ENCODE data around the gene ASAP2. TPM values are rescaled to one million over a fixed set of nuclear protein-coding genes. Genes with fewer than 3 reads are reported as not detected.

Gene ASAP2
- total and polyA plus RNA-seq, 2 donors (not counting 1 experiment from before 2014, with no cell fraction given): 0.04 TPM; not detected in 1

DNA sequence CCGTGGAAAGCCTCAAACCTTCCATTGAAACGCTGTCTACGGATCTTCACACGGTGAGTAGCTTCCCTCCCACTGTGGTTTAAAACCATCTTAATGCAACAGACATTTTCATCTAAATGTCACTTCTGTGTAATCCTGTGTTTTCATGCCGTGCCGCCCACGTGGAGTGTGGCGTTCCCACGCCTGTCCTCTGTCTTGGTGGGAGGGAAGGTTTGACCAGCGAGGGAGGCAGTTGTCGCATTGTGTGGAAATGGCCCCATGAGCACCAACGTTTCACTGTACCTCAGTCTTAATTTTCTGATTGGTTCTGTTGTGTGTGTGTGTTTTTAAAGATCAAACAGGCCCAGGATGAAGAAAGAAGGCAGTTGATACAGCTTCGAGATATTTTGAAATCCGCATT, 128.1 kb downstream of the ASAP2 start:
- Mint-ChIP-seq H3K9me3 (ENCODE audit: insufficient read depth) (no peaks in the 10 kb centered on the region), H3K27ac (no peak overlapping the region), H3K4me1 (peaks cover 16% of the 10 kb centered on the region), H3K4me3 (no peak overlapping the region), H3K27me3 (no peaks in the 10 kb centered on the region)
- no peaks in the 10 kb centered on the region for H3K27me3 ChIP-seq (replicated peaks in 1 of 4; ENCODE audit: control extremely low read depth in 1 of 4, control insufficient read depth in 3 of 4, insufficient read depth in 4 of 4, low read length in 3 of 4)
- TF ChIP-seq, protein P1, sequence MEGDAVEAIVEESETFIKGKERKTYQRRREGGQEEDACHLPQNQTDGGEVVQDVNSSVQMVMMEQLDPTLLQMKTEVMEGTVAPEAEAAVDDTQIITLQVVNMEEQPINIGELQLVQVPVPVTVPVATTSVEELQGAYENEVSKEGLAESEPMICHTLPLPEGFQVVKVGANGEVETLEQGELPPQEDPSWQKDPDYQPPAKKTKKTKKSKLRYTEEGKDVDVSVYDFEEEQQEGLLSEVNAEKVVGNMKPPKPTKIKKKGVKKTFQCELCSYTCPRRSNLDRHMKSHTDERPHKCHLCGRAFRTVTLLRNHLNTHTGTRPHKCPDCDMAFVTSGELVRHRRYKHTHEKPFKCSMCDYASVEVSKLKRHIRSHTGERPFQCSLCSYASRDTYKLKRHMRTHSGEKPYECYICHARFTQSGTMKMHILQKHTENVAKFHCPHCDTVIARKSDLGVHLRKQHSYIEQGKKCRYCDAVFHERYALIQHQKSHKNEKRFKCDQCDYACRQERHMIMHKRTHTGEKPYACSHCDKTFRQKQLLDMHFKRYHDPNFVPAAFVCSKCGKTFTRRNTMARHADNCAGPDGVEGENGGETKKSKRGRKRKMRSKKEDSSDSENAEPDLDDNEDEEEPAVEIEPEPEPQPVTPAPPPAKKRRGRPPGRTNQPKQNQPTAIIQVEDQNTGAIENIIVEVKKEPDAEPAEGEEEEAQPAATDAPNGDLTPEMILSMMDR (IDR thresholded peaks at IDR 0.05): no peak
- TF ChIP-seq EZH2 (IDR thresholded peaks at IDR 0.05; ENCODE audit: borderline replicate concordance, insufficient read depth, low read depth, low read length, poor library complexity, severe bottlenecking): no peak
- no peak overlapping the region for H3K27ac ChIP-seq (ENCODE audit: low read length in 2 of 2)
- no peaks in the 10 kb centered on the region for H3K36me3 ChIP-seq (replicated peaks in 1 of 2; ENCODE audit: control extremely low read depth in 1 of 2, control insufficient read depth in 1 of 2, extremely low read depth in 1 of 2, insufficient read depth in 2 of 2, low read length in 1 of 2)
- H3K4me3 ChIP-seq (ENCODE audit: control extremely low read depth in 1 of 5, extremely low read depth in 1 of 5, insufficient read depth in 1 of 5, low read depth in 2 of 5, low read length in 4 of 5): no peak overlapping the region
- ChIA-PET POLR2A (no interaction called here), CTCF (no interaction called here)
- no peak overlapping the region for H3K9ac ChIP-seq (ENCODE audit: low read length)
- 96% methylated on average over 10 of the region's 14 CpGs for WGBS (ENCODE audit: insufficient coverage)
- peaks cover 0 to 6% (median 0%) of the 10 kb centered on the region in 3 donors for H3K9me3 ChIP-seq (ENCODE audit: control extremely low read depth in 1 of 3, control insufficient read depth in 2 of 3, insufficient read depth in 1 of 3, low read length in 2 of 3)
- H3K79me2 ChIP-seq (ENCODE audit: control insufficient read depth, insufficient read depth, low read length): no peaks in the 10 kb centered on the region
- ATAC-seq (ENCODE audit: low read depth) (no peak), DNase-seq (no peak)
- intact Hi-C loops (cut with micrococcal nuclease): no loop called here
- no peaks in the 10 kb centered on the region for H4K20me1 ChIP-seq (ENCODE audit: control insufficient read depth, insufficient read depth, low read length, poor library complexity, severe bottlenecking)
- H2AFZ ChIP-seq (ENCODE audit: insufficient read depth, low read depth, low read length, poor library complexity, severe bottlenecking): no peak overlapping the region
- peaks cover 20 to 24% of the 10 kb centered on the region in 2 donors for H3K4me1 ChIP-seq (ENCODE audit: control insufficient read depth in 2 of 2, insufficient read depth in 2 of 2, low read length in 2 of 2)
- H3K4me2 ChIP-seq (replicated peaks; ENCODE audit: low read depth, low read length, poor library complexity, severe bottlenecking): no peak overlapping the region

GRCh38 chr2:9335322-9335832, 128.8 kb downstream of the ASAP2 start:
- Histone ChIP-seq H3K9ac (ENCODE audit: low read length) (no peak overlapping the region), H3K4me1 (ENCODE audit: control insufficient read depth in 2 of 2, insufficient read depth in 2 of 2, low read length in 2 of 2) (peaks cover 16 to 18% of the 10 kb centered on the region in 2 donors), H3K9me3 (ENCODE audit: control extremely low read depth in 1 of 3, control insufficient read depth in 2 of 3, insufficient read depth in 1 of 3, low read length in 2 of 3) (peaks cover 0 to 6% (median 0%) of the 10 kb centered on the region in 3 donors), H4K20me1 (ENCODE audit: control insufficient read depth, insufficient read depth, low read length, poor library complexity, severe bottlenecking) (no peaks in the 10 kb centered on the region), H3K4me3 (ENCODE audit: control extremely low read depth in 1 of 5, extremely low read depth in 1 of 5, insufficient read depth in 1 of 5, low read depth in 2 of 5, low read length in 4 of 5) (no peak overlapping the region), H3K4me2 (replicated peaks; ENCODE audit: low read depth, low read length, poor library complexity, severe bottlenecking) (no peak overlapping the region), H3K27ac (ENCODE audit: low read length in 2 of 2) (no peak overlapping the region), H3K79me2 (ENCODE audit: control insufficient read depth, insufficient read depth, low read length) (no peaks in the 10 kb centered on the region), H2AFZ (ENCODE audit: insufficient read depth, low read depth, low read length, poor library complexity, severe bottlenecking) (no peak overlapping the region), H3K27me3 (replicated peaks in 1 of 4; ENCODE audit: control extremely low read depth in 1 of 4, control insufficient read depth in 3 of 4, insufficient read depth in 4 of 4, low read length in 3 of 4) (no peaks in the 10 kb centered on the region), H3K36me3 (replicated peaks in 1 of 2; ENCODE audit: control extremely low read depth in 1 of 2, control insufficient read depth in 1 of 2, extremely low read depth in 1 of 2, insufficient read depth in 2 of 2, low read length in 1 of 2) (no peaks in the 10 kb centered on the region)
- peak; percentile 15 for DNase-seq
- intact Hi-C loops (cut with micrococcal nuclease): no loop called here
- ChIA-PET POLR2A (no interaction called here), CTCF (no interaction called here)
- no peak for ATAC-seq (ENCODE audit: low read depth)
- Mint-ChIP-seq H3K27me3 (no peaks in the 10 kb centered on the region), H3K4me3 (no peak overlapping the region), H3K9me3 (ENCODE audit: insufficient read depth) (no peaks in the 10 kb centered on the region), H3K4me1 (peaks cover 13% of the 10 kb centered on the region), H3K27ac (no peak overlapping the region)
- WGBS (ENCODE audit: insufficient coverage): 100% methylated on average over 2 of the region's 6 CpGs
- TF ChIP-seq, protein P1 (IDR thresholded peaks at IDR 0.05): no peak
- TF ChIP-seq EZH2 (IDR thresholded peaks at IDR 0.05; ENCODE audit: borderline replicate concordance, insufficient read depth, low read depth, low read length, poor library complexity, severe bottlenecking): no peak
